Measurements from ENCODE around the gene TRAK1. TPM values are rescaled to one million over a fixed set of nuclear protein-coding genes. Genes with fewer than 3 reads are reported as not detected.

TRAK1 gene
- polyA plus RNA-seq, 3 donors from 2014 or later: 2.1 to 7.8 (median 4.4) TPM

DNA sequence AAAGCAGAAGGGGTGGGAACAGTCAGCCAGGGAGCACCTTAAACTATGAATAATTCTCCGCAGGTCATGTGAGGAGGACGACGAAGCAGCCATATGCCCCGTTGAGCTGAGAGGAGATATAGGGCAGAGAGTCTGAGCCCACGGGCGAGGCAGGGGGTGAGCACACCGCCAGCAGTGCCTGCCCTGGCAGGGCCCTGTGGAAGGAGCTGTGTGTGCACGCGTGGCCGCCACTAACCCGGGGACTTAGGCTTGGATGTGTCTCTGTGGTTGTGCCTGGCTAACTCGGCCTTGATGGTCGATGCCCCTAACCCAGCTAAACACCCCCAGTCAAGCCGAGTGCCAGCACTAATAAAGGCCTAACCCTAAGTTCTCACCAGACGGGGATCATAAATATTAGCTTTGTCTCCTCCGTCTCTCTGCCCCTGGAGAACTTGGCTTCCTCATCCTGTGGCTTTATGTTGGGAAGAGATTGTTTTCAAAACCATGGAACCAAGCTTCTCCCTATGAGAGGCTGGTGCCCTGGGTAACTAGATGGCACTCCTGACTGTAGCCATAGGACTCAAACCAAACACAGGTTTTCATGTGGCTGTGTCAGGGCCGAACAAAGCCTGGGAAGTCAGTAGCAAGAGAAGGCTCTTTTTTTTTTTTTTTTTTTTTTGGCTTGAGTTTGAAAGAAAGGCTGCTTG lies 129.4 kb downstream of the TRAK1 start:
- H3K27ac Mint-ChIP-seq: no peak overlapping the region
- H3K36me3 Mint-ChIP-seq: peaks cover 22 to 39% (median 33%) of the 10 kb centered on the region in 3 donors
- H3K4me1 Mint-ChIP-seq: peaks cover 22 to 25% of the 10 kb centered on the region in 2 donors
- no peaks in the 10 kb centered on the region for H3K9me3 Mint-ChIP-seq
- H3K27me3 Mint-ChIP-seq (ENCODE audit: low read depth in 3 of 3): peaks cover 0 to 3% (median 0%) of the 10 kb centered on the region in 3 donors
- no peak overlapping the region for H3K4me3 Mint-ChIP-seq
- no peak for DNase-seq

DNA sequence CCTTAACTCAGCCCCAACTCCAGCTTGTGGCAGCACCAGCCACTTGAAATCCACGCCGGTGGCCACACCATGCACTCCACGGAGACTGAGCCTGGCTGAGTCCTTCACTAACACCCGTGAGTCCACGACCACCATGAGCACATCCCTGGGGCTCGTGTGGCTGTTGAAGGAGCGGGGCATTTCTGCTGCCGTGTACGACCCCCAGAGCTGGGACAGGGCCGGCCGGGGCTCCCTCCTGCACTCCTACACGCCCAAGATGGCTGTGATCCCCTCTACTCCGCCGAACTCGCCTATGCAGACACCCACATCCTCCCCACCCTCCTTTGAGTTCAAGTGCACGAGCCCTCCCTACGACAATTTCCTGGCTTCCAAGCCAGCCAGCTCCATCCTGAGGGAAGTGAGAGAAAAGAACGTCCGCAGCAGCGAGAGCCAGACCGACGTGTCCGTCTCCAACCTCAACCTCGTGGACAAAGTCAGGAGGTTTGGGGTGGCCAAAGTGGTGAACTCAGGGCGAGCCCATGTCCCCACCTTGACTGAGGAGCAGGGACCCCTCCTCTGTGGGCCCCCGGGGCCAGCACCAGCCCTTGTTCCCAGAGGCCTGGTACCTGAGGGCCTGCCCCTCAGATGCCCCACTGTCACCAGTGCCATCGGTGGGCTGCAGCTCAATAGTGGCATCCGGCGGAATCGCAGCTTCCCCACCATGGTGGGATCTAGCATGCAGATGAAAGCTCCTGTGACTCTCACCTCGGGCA lies 132.0 kb downstream of the TRAK1 start:
- H3K9me3 Mint-ChIP-seq: no peaks in the 10 kb centered on the region
- no peak overlapping the region for H3K27ac Mint-ChIP-seq
- H3K4me3 Mint-ChIP-seq: no peak overlapping the region
- no peak for DNase-seq
- H3K4me1 Mint-ChIP-seq: peaks cover 12 to 13% of the 10 kb centered on the region in 2 donors
- peaks cover 22 to 45% (median 42%) of the 10 kb centered on the region in 3 donors for H3K36me3 Mint-ChIP-seq
- peaks cover 0 to 3% (median 1%) of the 10 kb centered on the region in 3 donors for H3K27me3 Mint-ChIP-seq (ENCODE audit: low read depth in 3 of 3)

DNA sequence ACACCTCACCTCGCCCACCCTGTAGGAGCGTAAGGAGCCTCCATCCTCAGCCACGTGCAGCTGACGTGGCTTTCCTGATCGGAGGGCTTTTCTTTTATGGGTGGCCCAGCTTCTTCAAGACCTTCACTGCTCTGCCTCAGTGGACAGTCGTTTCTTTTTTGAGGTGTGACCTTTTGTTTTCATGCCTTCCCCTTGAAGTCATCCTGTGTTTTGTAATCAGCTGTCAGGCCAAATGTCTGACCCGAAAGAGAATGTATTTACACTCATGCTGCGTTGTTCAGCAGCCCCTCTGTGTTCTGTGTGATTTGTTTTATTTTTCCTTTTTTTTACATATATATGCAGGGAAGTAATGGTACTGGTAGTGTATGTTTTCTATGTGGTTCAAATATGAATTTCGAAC lies 133.0 kb downstream of the TRAK1 start:
- H3K36me3 Mint-ChIP-seq: peaks cover 22 to 42% (median 42%) of the 10 kb centered on the region in 3 donors
- H3K27me3 Mint-ChIP-seq (ENCODE audit: low read depth in 3 of 3): peaks cover 0 to 3% (median 1%) of the 10 kb centered on the region in 3 donors
- DNase-seq: no peak
- no peaks in the 10 kb centered on the region for H3K9me3 Mint-ChIP-seq
- H3K4me3 Mint-ChIP-seq: no peak overlapping the region
- H3K27ac Mint-ChIP-seq: peak overlapping the region in 1 of 6 donors; percentile 38
- peaks cover 12 to 13% of the 10 kb centered on the region in 2 donors for H3K4me1 Mint-ChIP-seq

DNA sequence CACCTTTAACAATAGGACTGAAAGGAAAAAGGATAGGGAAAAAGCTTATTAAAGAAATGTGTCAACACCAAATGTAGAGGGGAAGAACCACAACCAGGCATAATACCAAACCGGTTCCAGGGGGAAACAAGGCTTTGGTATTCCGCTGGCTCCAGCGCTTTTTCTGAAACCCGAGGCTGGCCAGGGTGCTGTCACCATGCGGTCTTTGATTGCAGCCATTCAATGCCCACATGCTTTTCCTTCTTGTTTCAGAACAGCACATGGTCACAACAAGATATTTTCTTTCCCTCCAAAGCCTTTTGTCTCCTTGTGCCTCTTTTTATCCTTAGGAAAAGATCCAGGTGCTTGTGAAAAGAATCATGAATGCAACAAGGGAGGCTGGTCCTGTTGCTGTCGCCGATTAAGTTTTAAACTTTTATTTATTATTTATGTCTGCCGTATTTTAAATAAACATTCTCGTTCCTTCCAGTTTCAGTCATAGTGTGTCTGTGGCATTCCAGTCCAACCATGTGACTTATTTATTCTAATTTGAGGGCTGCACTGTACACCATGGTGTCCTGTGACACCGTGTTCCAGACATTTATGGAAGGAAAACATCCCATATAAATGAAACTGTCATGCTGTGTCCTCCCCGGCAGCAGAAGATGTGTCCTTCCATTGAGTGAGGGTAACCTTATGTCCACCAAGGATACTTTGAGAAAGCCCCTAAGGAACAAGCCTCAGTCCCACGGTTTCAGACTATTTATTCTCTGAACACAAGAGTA lies 133.7 kb downstream of the TRAK1 start:
- H3K9me3 Mint-ChIP-seq: no peaks in the 10 kb centered on the region
- H3K4me3 Mint-ChIP-seq: no peak overlapping the region
- peak overlapping the region in 1 of 6 donors; percentile 38 for H3K27ac Mint-ChIP-seq
- peaks cover 12 to 13% of the 10 kb centered on the region in 2 donors for H3K4me1 Mint-ChIP-seq
- peaks cover 0 to 3% (median 1%) of the 10 kb centered on the region in 3 donors for H3K27me3 Mint-ChIP-seq (ENCODE audit: low read depth in 3 of 3)
- H3K36me3 Mint-ChIP-seq: peaks cover 21 to 41% (median 41%) of the 10 kb centered on the region in 3 donors
- no peak for DNase-seq

DNA sequence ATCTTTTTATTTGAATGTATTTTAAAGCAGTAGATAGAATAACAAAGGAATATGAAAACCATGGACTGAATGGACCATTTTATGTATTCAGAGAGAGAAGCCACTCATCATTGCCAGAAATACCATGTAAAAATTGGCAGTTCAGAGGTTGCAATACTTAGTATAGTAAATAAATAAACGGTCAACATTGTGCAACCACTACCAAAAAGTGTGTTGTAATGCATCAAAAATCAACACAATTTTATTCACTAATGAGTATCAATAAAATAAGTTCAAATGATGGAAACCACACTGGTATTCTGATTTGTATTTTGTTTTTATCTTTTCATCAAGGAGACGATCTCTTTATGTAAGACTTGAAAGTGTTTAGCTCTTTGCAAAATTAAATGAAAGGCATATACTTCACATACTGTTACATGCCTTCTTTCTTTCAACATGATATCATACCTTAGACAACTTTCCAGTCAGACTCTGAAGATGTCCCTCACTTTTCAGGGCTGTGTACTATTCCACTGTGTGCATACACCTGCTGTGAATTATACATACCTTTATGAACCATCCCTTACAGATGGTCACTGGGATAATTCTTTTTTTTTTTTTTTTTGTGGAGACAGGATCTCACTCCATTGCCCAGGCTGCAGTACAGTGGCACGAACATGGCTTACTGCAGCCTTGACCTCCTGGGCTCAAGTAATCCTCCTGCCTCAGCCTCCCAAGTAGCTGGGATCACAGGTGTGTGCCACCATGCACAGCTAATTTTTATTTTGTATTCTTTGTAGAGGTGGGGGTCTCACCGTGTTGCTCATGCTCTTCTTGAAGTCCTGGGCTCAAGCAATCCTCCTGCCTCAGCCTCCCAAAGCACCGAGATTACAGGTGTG lies 134.6 kb downstream of the TRAK1 start:
- peaks cover 0 to 5% (median 1%) of the 10 kb centered on the region in 3 donors for H3K27me3 Mint-ChIP-seq (ENCODE audit: low read depth in 3 of 3)
- DNase-seq: no peak
- H3K27ac Mint-ChIP-seq: no peak overlapping the region
- peaks cover 16 to 33% (median 32%) of the 10 kb centered on the region in 3 donors for H3K36me3 Mint-ChIP-seq
- H3K4me1 Mint-ChIP-seq: peaks cover 12 to 13% of the 10 kb centered on the region in 2 donors
- no peak overlapping the region for H3K4me3 Mint-ChIP-seq
- no peaks in the 10 kb centered on the region for H3K9me3 Mint-ChIP-seq

DNA sequence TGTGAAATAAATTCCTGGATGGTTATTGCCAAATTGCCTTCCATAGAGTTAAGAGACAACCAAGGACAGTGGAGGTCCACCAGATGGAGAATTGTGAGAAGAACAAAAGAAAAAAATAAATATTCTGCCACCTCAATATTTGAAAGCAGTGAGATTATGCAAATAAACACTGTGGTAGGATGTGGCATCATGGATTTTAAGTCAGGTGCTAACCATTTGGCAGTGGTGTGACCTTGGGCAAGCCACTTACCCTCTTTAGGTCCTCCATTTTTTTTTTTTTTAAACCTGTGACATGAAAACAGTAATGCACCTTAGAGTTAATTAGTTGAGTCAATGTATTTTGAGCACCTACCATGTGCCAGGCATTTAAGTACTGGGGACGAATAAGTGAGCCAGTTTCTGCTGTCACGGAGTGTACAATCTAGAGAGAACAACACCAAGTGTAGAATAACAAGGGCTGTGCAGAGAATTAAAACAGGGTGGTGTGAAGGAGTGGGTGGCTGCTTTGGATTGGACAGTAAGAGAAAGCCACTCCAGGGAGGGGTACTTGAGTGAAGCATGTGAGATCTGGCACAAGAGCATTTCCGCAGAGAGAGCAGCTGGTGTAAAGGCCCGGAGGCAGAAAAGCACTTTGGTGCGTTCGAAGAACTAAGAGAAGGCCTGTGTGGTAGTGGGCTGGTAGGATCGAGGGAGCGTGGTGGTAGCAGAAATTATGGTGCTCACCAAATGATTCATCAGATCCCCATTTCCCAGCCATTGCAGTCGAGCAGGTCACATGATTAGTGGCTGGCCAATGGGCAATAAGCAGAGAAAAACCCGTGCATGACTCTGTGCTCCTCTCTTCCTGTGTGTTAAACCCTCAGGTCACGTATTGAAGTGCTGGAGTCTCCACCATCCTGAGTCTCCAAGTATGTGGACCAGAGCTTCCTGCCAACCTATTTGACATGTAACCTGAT lies 135.6 kb downstream of the TRAK1 start:
- Mint-ChIP-seq H3K4me1 (peaks cover 12 to 13% of the 10 kb centered on the region in 2 donors), H3K27ac (no peak overlapping the region), H3K36me3 (peaks cover 16 to 29% (median 29%) of the 10 kb centered on the region in 3 donors), H3K27me3 (ENCODE audit: low read depth in 3 of 3) (peaks cover 1 to 5% (median 2%) of the 10 kb centered on the region in 3 donors), H3K9me3 (no peaks in the 10 kb centered on the region), H3K4me3 (no peak overlapping the region)
- DNase-seq: peak in 2 of 3 donors; percentile 9 to 19

DNA sequence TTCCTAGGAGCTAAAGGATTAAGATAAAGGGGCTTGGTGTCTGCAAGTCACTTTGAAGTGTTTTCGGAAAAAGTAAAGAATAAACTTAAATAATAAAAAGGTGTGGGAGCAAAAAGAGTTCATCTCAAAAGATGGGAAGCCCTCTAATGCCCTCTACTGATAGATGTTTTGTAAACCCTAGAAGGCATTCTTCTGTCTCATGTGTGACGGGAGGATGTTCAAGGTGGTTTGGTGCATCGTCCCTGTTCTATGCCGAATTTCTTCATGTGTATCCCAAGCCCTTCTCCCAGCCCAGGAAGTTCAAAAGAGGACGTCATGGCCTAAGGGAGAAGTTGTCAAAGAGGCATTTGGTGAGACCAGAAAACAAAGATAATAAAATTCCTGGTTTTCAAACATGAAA lies 137.6 kb downstream of the TRAK1 start:
- Mint-ChIP-seq H3K27me3 (ENCODE audit: low read depth in 3 of 3) (peaks cover 1 to 5% (median 2%) of the 10 kb centered on the region in 3 donors), H3K9me3 (no peaks in the 10 kb centered on the region), H3K27ac (no peak overlapping the region), H3K36me3 (peaks cover 11 to 27% (median 16%) of the 10 kb centered on the region in 3 donors), H3K4me3 (no peak overlapping the region), H3K4me1 (peaks cover 12 to 13% of the 10 kb centered on the region in 2 donors)
- DNase-seq: no peak

DNA sequence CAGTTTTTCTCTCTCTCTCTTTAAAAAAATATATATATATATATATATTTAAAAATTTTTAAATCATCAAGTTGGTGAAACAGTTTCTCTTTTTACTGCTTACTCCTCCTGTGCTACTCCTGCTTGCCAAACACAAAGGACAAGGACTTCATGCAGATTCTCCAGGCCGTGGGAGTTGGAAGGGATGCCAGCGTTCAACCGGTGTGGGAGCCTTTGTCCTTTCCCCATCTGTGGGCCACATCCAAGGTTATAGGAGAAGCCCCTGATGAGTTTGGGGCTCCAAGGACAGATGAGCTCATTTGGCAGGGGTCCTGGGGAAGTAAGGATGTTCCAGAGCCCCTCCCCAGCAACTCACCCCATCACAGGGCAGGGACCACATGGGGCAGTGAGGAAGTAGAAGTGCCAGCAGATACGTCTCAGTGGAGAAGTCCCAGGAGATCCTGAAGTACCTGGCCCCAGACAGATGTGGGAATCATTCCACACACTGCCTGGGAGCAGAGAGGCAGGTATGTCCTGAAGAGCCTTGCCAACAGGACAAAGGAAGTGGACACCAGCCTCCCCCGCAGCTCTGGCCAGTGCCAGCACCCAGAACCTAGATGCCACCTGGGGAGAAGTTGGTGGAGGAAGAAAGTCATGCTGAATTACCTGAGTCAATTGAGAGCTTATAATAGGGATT lies 138.2 kb downstream of the TRAK1 start:
- Mint-ChIP-seq H3K36me3 (peaks cover 8 to 21% (median 10%) of the 10 kb centered on the region in 3 donors), H3K27me3 (ENCODE audit: low read depth in 3 of 3) (peaks cover under 1 to 5% (median 4%) of the 10 kb centered on the region in 3 donors), H3K27ac (no peak overlapping the region), H3K4me3 (no peak overlapping the region), H3K4me1 (peaks cover 12 to 13% of the 10 kb centered on the region in 2 donors), H3K9me3 (no peaks in the 10 kb centered on the region)
- no peak for DNase-seq

DNA sequence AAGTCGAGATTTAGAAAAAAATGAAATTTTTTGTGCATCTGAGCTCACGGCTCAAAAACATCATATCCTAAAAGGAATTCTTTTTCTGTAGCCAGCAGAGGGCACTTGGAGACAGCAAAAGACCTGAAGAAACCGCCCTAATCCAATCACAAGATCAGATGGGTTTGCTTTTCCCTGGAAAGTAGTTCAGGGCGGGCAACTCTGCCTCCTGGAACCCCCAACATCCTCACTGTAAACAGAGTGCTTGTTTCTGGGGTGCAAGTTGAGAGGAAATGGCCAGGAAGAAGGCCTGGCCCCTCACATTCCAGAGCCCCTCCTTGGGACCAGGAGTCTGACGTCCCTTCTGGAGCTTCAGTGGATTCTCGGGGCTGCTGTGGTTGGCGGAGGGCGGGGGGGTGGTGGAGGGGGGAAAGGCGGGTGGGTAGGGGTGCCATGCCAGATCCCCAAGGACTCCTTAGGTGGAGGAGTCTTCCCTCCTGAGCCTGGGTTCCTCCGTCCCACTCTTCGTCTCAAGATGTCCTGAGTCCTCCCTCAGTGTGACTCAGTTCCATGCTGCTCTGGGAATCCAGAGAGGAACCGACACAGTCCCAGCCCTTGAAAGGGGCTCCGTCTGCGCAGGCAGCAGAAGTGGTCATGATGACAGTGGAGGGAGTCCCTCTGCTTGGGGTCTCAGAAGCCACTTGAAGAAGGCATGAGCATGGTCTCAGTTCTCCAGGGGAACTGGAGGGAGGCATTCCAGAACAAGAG lies 139.0 kb downstream of the TRAK1 start:
- no peak for DNase-seq
- H3K4me1 Mint-ChIP-seq: peaks cover 12 to 13% of the 10 kb centered on the region in 2 donors
- H3K36me3 Mint-ChIP-seq: peaks cover 4 to 19% (median 5%) of the 10 kb centered on the region in 3 donors
- H3K27ac Mint-ChIP-seq: no peak overlapping the region
- H3K4me3 Mint-ChIP-seq: no peak overlapping the region
- peaks cover 4 to 5% (median 4%) of the 10 kb centered on the region in 3 donors for H3K27me3 Mint-ChIP-seq (ENCODE audit: low read depth in 3 of 3)
- no peaks in the 10 kb centered on the region for H3K9me3 Mint-ChIP-seq

DNA sequence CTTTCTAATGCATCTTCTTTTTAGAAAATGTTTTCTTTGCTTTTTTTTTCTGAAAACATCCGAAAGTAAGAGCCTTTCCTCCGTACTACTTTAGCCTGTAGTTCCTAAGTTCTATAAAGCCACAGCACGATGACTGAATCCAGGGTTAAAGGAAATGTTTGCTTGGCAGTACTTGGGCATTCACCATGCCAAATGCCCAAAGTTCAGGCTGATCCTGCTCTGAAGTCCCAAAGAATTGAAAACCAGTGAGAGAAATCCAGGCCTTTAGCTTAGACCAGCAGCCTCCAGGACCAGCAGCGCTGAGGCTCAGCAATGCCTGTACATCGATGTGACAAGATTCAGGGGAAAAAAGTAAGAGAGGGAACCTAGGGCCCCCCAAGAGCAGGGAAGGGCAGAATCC lies 139.7 kb downstream of the TRAK1 start:
- DNase-seq: no peak
- H3K4me1 Mint-ChIP-seq: peaks cover 12 to 13% of the 10 kb centered on the region in 2 donors
- H3K27me3 Mint-ChIP-seq (ENCODE audit: low read depth in 3 of 3): peaks cover 4 to 7% (median 7%) of the 10 kb centered on the region in 3 donors
- peaks cover 0 to 13% (median 3%) of the 10 kb centered on the region in 3 donors for H3K36me3 Mint-ChIP-seq
- no peak overlapping the region for H3K4me3 Mint-ChIP-seq
- H3K27ac Mint-ChIP-seq: no peak overlapping the region
- H3K9me3 Mint-ChIP-seq: no peaks in the 10 kb centered on the region

DNA sequence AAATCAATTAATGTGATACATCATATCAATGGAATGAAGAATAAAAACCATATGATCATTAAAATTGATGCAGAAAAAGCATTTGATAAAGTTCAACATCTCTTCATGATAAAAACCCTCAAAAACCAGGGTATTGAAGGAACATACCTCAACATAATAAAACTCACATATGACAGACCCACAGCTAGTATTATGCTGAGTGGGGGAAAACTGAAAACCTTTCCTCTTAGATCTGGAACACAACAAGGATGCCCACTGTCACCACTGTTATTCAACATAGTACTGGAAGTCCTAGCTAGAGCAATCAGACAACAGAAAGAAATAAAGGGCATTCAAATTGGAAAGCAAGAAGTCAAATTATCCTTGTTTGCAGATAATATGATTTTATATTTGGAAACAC lies 144.4 kb downstream of the TRAK1 start:
- Mint-ChIP-seq H3K4me3 (no peak overlapping the region), H3K27ac (no peak overlapping the region), H3K27me3 (ENCODE audit: low read depth in 3 of 3) (peaks cover 12 to 24% (median 13%) of the 10 kb centered on the region in 3 donors), H3K36me3 (peaks cover 0 to 3% (median 3%) of the 10 kb centered on the region in 3 donors), H3K9me3 (peaks cover 0 to 5% (median 0%) of the 10 kb centered on the region in 6 donors), H3K4me1 (no peaks in the 10 kb centered on the region)
- no peak for DNase-seq

Measured in immature natural killer cell (primary cell).